OCI-LY7 (cell line): Measurements from ENCODE around the gene CFTR. TPM values are rescaled to one million over a fixed set of nuclear protein-coding genes. Genes with fewer than 3 reads are reported as not detected.

ENCODE experiments used
- BruUV-seq: library from RNA; stranded (reverse); fragments of 400-500 nt; replicated peaks from 2 replicates; lab custom pipeline; 2021; lab: Mats Ljungman, UMichigan
- CTCF ChIA-PET: fragments of 300-600 bp; sonication (Branson Sonifier 250); formaldehyde crosslinking; loops from one replicate; lab custom pipeline; 2022; ENCODE audit warnings: antibody characterized with exemption; ENCODE audit not compliant: unreplicated experiment; lab: Charles Lee
- POLR2A ChIA-PET: fragments of 300-600 bp; sonication (Branson Sonifier 250); formaldehyde crosslinking; loops from one replicate; lab custom pipeline; 2022; ENCODE audit warnings: antibody characterized with exemption; lab: Charles Lee
- DNase-seq: peaks from one replicate; pipeline ENCODE4 v3.0.0-alpha.2; 2015; ENCODE audit warnings: low spot score
- H2AFZ ChIP-seq: fragments of 200-600 bp; sonication (generic), shearing (Covaris generic); 2 replicates; pipeline ENCODE4 v1.6.1; 2014; ENCODE audit warnings: mild to moderate bottlenecking, antibody characterized with exemption, low read length, moderate library complexity
- H3K27ac ChIP-seq: fragments of 200-600 bp; sonication (generic); 2 replicates; pipeline ENCODE4 v1.5.1; 2014; ENCODE audit warnings: mixed run types, low read depth, mild to moderate bottlenecking, moderate library complexity, low read length, inconsistent platforms; ENCODE audit not compliant: poor library complexity, severe bottlenecking
- H3K36me3 ChIP-seq: fragments of 200-600 bp; sonication (generic); 2 replicates; pipeline ENCODE4 v1.6.1; 2014; ENCODE audit warnings: mild to moderate bottlenecking, antibody characterized with exemption, low read length, moderate library complexity, mixed read lengths; ENCODE audit not compliant: insufficient read depth
- H3K4me1 ChIP-seq: fragments of 200-600 bp; sonication (generic); 2 replicates; pipeline ENCODE4 v1.5.1; 2014; ENCODE audit warnings: mild to moderate bottlenecking, low read length; ENCODE audit not compliant: insufficient read depth, poor library complexity, severe bottlenecking
- H3K4me2 ChIP-seq: fragments of 200-600 bp; sonication (generic); 2 replicates; pipeline ENCODE4 v1.6.1; 2014; ENCODE audit warnings: mild to moderate bottlenecking, low read length
- H3K4me3 ChIP-seq: fragments of 200-600 bp; sonication (generic); 2 replicates; pipeline ENCODE4 v1.5.1; 2014; ENCODE audit warnings: mild to moderate bottlenecking, low read depth, low read length; ENCODE audit not compliant: poor library complexity, severe bottlenecking
- H3K79me2 ChIP-seq: fragments of 200-600 bp; sonication (generic); 2 replicates; pipeline ENCODE4 v1.6.1; 2016; ENCODE audit warnings: low read depth, mild to moderate bottlenecking, low read length, moderate library complexity, mixed read lengths; ENCODE audit not compliant: insufficient read depth
- H3K9me2 ChIP-seq: fragments of 200-600 bp; sonication (generic); 2 replicates; pipeline ENCODE4 v1.6.1; 2016; ENCODE audit warnings: mild to moderate bottlenecking, low read length, mixed read lengths; ENCODE audit not compliant: insufficient read depth
- H3K9me3 ChIP-seq: fragments of 200-600 bp; sonication (generic); 2 replicates; pipeline ENCODE4 v1.6.1; 2014; ENCODE audit warnings: mild to moderate bottlenecking, mixed run types, low read length, mixed read lengths
- H4K20me1 ChIP-seq: fragments of 200-600 bp; sonication (generic); 2 replicates; pipeline ENCODE4 v1.6.1; 2014; ENCODE audit warnings: mild to moderate bottlenecking, antibody characterized with exemption, low read length, moderate library complexity, mixed read lengths; ENCODE audit not compliant: insufficient read depth
- EZH2phosphoT487 ChIP-seq: fragments of 200-600 bp; sonication (generic); IDR thresholded peaks from 2 replicates; pipeline ENCODE4 v1.6.1; 2018; ENCODE audit warnings: low read depth, borderline replicate concordance, mild to moderate bottlenecking, mixed run types, antibody characterized with exemption, low read length, moderate library complexity, mixed read lengths
- intact Hi-C: fragments of 100-400 bp; cut with micrococcal nuclease; formaldehyde crosslinking; loops from one replicate; pipeline ENCODE4 v1.10.0; 2022; ENCODE audit not compliant: unreplicated experiment
- total RNA-seq, 2 experiments: library from RNA; depleted of rRNA in 1 of 2; stranded (reverse); fragments of >200 nt in 1 of 2; shearing (Covaris generic) in 1 of 2; gene quantifications; 2 replicates each; pipeline ENCODE4 v1.2.3, GENCODE V29; 2014 to 2022
- TF ChIP-seq, protein P1 (sequence below): fragments of 200-600 bp; sonication (generic); conservative IDR thresholded peaks from 2 replicates; pipeline ENCODE4 v1.5.1; 2014; ENCODE audit warnings: mild to moderate bottlenecking, antibody characterized with exemption, low read length, moderate library complexity, mixed read lengths

Gene CFTR
- total RNA-seq, 2 experiments from 2014 or later = not detected

GRCh38 chr7:117665368-117665767 lies 185.5 kb downstream of the CFTR start:
- Histone ChIP-seq H3K36me3 (no peaks in the 10 kb centered on the region), H3K4me3 (no peak overlapping the region), H3K9me2 (no peaks in the 10 kb centered on the region), H3K27ac (no peak overlapping the region), H3K79me2 (no peaks in the 10 kb centered on the region), H4K20me1 (no peaks in the 10 kb centered on the region), H2AFZ (no peak overlapping the region), H3K4me2 (no peak overlapping the region), H3K4me1 (no peaks in the 10 kb centered on the region), H3K9me3 (no peaks in the 10 kb centered on the region)
- intact Hi-C loops = no loop called here
- DNase-seq = no peak
- POLR2A ChIA-PET = no interaction called here
- CTCF ChIA-PET = no interaction called here
- no peak for TF ChIP-seq EZH2phosphoT487
- TF ChIP-seq, protein P1, sequence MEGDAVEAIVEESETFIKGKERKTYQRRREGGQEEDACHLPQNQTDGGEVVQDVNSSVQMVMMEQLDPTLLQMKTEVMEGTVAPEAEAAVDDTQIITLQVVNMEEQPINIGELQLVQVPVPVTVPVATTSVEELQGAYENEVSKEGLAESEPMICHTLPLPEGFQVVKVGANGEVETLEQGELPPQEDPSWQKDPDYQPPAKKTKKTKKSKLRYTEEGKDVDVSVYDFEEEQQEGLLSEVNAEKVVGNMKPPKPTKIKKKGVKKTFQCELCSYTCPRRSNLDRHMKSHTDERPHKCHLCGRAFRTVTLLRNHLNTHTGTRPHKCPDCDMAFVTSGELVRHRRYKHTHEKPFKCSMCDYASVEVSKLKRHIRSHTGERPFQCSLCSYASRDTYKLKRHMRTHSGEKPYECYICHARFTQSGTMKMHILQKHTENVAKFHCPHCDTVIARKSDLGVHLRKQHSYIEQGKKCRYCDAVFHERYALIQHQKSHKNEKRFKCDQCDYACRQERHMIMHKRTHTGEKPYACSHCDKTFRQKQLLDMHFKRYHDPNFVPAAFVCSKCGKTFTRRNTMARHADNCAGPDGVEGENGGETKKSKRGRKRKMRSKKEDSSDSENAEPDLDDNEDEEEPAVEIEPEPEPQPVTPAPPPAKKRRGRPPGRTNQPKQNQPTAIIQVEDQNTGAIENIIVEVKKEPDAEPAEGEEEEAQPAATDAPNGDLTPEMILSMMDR = no peak
- BruUV-seq = no TSS peak

DNA sequence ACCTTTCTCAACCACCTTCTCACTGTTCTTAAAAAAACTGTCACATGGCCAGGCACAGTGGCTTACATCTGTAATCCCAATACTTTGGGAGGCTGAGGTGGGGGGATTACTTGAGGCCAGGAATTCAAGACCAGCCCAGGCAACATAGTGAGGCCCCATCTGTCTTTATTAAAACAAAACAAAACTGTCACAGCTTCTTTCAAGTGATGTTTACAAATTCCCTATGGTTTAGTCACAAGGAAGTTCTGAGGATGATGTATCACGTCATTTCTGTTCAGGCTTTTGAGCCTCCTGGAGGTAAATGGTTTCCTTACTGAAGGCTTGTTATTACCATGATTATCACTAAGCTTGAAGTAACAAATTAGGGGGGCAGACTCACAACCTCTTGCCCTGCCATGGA lies 186.2 kb downstream of the CFTR start:
- no peak overlapping the region for H3K27ac ChIP-seq
- DNase-seq = no peak
- H3K9me2 ChIP-seq = no peaks in the 10 kb centered on the region
- intact Hi-C loops = no loop called here
- POLR2A ChIA-PET = no interaction called here
- CTCF ChIA-PET = no interaction called here
- H3K4me1 ChIP-seq = no peaks in the 10 kb centered on the region
- no TSS peak for BruUV-seq
- no peaks in the 10 kb centered on the region for H4K20me1 ChIP-seq
- no peaks in the 10 kb centered on the region for H3K36me3 ChIP-seq
- H2AFZ ChIP-seq = no peak overlapping the region
- H3K4me3 ChIP-seq = no peak overlapping the region
- no peaks in the 10 kb centered on the region for H3K79me2 ChIP-seq
- no peak for TF ChIP-seq EZH2phosphoT487
- TF ChIP-seq, protein P1 = no peak
- no peak overlapping the region for H3K4me2 ChIP-seq
- H3K9me3 ChIP-seq = no peaks in the 10 kb centered on the region

GRCh38 chr7:117666689-117667088 lies 186.9 kb downstream of the CFTR start:
- Histone ChIP-seq H3K9me3 (no peaks in the 10 kb centered on the region), H3K4me3 (no peak overlapping the region), H4K20me1 (no peaks in the 10 kb centered on the region), H2AFZ (no peak overlapping the region), H3K79me2 (no peaks in the 10 kb centered on the region), H3K27ac (no peak overlapping the region), H3K36me3 (no peaks in the 10 kb centered on the region), H3K9me2 (no peaks in the 10 kb centered on the region), H3K4me1 (no peaks in the 10 kb centered on the region), H3K4me2 (no peak overlapping the region)
- CTCF ChIA-PET = no interaction called here
- POLR2A ChIA-PET = no interaction called here
- intact Hi-C loops = no loop called here
- DNase-seq = no peak
- no TSS peak for BruUV-seq
- TF ChIP-seq, protein P1 = no peak
- no peak for TF ChIP-seq EZH2phosphoT487
